Osteoblast (primary cell): ENCODE data around the gene RAD23A. TPM values are rescaled to one million over a fixed set of nuclear protein-coding genes. Genes with fewer than 3 reads are reported as not detected.

Experiments used
- DNase-seq: peaks from one replicate; pipeline ENCODE4 v3.0.0; 2011; ENCODE audit warnings: low spot score, mixed read lengths; ENCODE audit not compliant: insufficient read length; ENCODE audit errors: missing footprints
- H2AFZ ChIP-seq: 2 replicates; pipeline ENCODE4 v1.6.0; 2011; ENCODE audit warnings: mild to moderate bottlenecking, low read length
- H3K27ac ChIP-seq: 2 replicates; pipeline ENCODE4 v1.5.1; 2011; ENCODE audit warnings: mild to moderate bottlenecking, low read depth, low read length, moderate library complexity
- H3K27me3 ChIP-seq: 2 replicates; pipeline ENCODE4 v1.6.0; 2012; ENCODE audit warnings: mild to moderate bottlenecking, control low read depth, inconsistent platforms, low read length, moderate library complexity; ENCODE audit not compliant: insufficient read depth
- H3K36me3 ChIP-seq: 2 replicates; pipeline ENCODE4 v1.5.1; 2011; ENCODE audit warnings: mild to moderate bottlenecking, low read length, control low read depth, moderate library complexity; ENCODE audit not compliant: insufficient read depth
- H3K4me1 ChIP-seq: 2 replicates; pipeline ENCODE4 v1.5.1; 2011; ENCODE audit warnings: mild to moderate bottlenecking, low read length, control low read depth, moderate library complexity; ENCODE audit not compliant: insufficient read depth
- H3K4me2 ChIP-seq: 2 replicates; pipeline ENCODE4 v1.6.0; 2011; ENCODE audit warnings: mild to moderate bottlenecking, low read length; ENCODE audit not compliant: insufficient read depth
- H3K4me3 ChIP-seq: fragments of 200-600 bp; sonication (generic); 3 replicates; pipeline ENCODE4 v1.5.1; 2012; ENCODE audit warnings: mild to moderate bottlenecking, low read length, inconsistent platforms; ENCODE audit not compliant: insufficient read depth
- H3K79me2 ChIP-seq: 2 replicates; pipeline ENCODE4 v1.6.0; 2012; ENCODE audit warnings: mild to moderate bottlenecking, low read length, control low read depth, inconsistent platforms; ENCODE audit not compliant: insufficient read depth
- H3K9me3 ChIP-seq: 2 replicates; pipeline ENCODE4 v1.5.1; 2011; ENCODE audit warnings: low read depth, low read length, control low read depth
- H4K20me1 ChIP-seq: 2 replicates; pipeline ENCODE4 v1.6.0; 2012; ENCODE audit warnings: mild to moderate bottlenecking, low read length, control low read depth; ENCODE audit not compliant: insufficient read depth
- total RNA-seq: library from RNA; depleted of rRNA; stranded (reverse); fragments of >200 nt; gene quantifications from 2 replicates; pipeline ENCODE4 v1.2.3, GENCODE V29; 2012
- TF ChIP-seq, protein P1 (sequence below): IDR thresholded peaks from 2 replicates; pipeline ENCODE4 v1.5.1; 2011; ENCODE audit warnings: mild to moderate bottlenecking, low read depth, low read length, moderate library complexity; ENCODE audit errors: extremely low read depth

Gene RAD23A
- total RNA-seq, 1 donor: 84.0 TPM

DNA sequence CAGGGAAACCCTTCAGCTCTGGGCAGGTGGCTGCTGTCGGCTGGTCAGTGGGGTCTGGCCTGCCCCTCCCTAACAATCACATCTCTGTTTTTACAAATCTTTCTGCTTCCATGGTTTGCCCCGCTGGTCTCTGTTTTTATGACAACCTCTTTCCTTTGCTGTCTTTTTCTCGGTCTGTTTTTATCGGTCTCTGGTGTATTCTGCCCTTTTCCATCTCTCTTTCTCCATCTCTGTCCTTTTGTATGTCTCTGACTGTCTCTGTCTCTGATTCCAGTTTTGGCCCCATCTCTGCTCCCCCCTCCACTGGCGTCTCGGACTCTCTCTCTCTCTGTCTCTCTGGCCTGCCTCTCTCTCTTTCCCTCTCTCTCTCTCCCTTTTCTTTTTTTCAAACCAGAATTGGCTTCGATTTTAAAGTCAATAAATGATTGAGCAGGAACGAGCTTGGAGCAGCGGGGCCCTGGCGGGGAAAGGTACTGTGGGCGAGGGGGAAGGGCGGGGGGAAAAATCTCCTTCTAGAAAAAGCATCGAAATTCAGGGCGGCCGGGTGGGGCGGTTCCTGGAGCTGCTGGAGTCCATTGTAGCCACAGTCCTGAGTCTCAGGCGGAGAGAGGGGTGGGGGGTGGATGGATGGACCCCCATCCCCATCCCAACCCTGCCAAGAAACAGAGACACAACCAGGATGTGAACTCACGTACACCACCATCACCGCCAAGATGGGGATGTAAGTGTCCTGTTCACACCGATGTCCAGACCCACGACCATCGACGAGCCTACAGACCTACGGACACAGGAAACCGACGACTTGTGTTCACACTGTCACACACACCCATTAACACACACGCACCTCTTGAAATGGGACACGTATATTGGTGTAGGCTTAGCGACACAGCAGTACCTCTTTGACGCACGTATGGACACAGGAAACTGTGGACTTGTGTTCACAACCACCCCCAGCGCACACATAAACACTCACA, 52.6 kb downstream of the RAD23A start:
- TF ChIP-seq, protein P1, sequence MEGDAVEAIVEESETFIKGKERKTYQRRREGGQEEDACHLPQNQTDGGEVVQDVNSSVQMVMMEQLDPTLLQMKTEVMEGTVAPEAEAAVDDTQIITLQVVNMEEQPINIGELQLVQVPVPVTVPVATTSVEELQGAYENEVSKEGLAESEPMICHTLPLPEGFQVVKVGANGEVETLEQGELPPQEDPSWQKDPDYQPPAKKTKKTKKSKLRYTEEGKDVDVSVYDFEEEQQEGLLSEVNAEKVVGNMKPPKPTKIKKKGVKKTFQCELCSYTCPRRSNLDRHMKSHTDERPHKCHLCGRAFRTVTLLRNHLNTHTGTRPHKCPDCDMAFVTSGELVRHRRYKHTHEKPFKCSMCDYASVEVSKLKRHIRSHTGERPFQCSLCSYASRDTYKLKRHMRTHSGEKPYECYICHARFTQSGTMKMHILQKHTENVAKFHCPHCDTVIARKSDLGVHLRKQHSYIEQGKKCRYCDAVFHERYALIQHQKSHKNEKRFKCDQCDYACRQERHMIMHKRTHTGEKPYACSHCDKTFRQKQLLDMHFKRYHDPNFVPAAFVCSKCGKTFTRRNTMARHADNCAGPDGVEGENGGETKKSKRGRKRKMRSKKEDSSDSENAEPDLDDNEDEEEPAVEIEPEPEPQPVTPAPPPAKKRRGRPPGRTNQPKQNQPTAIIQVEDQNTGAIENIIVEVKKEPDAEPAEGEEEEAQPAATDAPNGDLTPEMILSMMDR: no peak
- peaks cover 73% of the 10 kb centered on the region for H3K79me2 ChIP-seq

DNA sequence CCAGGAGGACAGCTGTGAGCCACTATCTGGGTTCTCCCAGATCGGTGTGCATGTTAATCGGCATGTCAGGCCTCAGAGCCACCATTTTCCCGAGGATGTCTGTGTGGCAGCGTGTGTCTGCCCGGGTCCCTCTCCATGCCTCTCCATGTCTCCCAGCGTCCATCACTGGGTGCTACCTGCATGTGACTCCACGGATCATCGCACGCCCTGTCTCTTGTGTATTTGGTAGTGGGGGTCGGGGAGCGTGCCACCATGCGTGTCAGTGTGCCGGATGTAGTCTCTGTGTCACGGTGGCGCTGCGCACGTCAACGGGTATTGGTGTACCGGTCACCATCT, 55.5 kb downstream of the RAD23A start:
- peaks cover 11% of the 10 kb centered on the region for H3K4me1 ChIP-seq
- no peaks in the 10 kb centered on the region for H3K9me3 ChIP-seq
- no peak overlapping the region for H3K27ac ChIP-seq
- no peaks in the 10 kb centered on the region for H3K27me3 ChIP-seq
- H2AFZ ChIP-seq: no peak overlapping the region
- DNase-seq: no peak
- H4K20me1 ChIP-seq: peaks cover 54% of the 10 kb centered on the region
- peaks cover 97% of the 10 kb centered on the region for H3K79me2 ChIP-seq
- H3K4me2 ChIP-seq: peak overlapping the region; percentile 18
- TF ChIP-seq, protein P1: no peak
- H3K36me3 ChIP-seq: peaks cover 12% of the 10 kb centered on the region
- no peak overlapping the region for H3K4me3 ChIP-seq

More for the DNA sequence above, 52.6 kb downstream of the RAD23A start:
- no peaks in the 10 kb centered on the region for H3K27me3 ChIP-seq
- H3K27ac ChIP-seq: no peak overlapping the region
- H3K9me3 ChIP-seq: no peaks in the 10 kb centered on the region
- peaks cover 33% of the 10 kb centered on the region for H4K20me1 ChIP-seq
- H3K4me1 ChIP-seq: peaks cover 16% of the 10 kb centered on the region
- no peak overlapping the region for H2AFZ ChIP-seq
- DNase-seq: peak; percentile 91
- peaks cover 11% of the 10 kb centered on the region for H3K36me3 ChIP-seq
- peak overlapping the region; percentile 25 for H3K4me3 ChIP-seq
- H3K4me2 ChIP-seq: peak overlapping the region; percentile 92

DNA sequence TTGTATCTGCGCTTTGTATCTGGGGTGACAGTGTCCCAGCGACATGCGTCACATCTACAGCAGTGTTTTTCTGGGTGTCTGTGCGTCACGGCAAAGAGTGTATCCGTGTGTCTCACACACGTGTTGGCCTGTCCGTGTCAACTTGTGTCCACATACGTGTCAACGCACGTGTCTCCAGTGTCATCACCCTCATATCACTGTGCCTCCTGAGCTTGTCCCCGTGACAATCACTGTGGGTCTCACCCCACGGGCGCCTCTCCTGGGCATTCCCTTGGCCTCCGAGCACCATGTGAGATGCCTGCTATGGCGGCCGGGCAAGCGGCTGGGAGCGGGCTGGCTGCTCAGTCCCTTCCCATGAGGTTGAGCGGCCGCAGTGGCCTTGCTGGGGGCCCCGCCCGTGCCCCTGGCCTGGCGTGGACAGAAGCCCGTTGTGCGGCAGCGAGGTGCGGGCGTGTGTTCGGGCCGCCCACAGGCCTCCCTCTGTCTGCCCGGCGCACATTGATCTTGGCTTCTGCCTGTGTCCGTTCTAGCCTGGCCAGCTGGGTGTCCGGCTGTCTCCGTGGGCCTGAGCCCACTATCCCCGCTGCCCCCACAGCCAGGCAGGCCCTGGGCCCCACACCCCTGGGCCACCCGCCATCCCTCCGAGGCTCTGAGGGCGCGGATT, 56.0 kb downstream of the RAD23A start:
- H4K20me1 ChIP-seq: peaks cover 59% of the 10 kb centered on the region
- peaks cover 97% of the 10 kb centered on the region for H3K79me2 ChIP-seq
- DNase-seq: peak; percentile 94
- no peaks in the 10 kb centered on the region for H3K9me3 ChIP-seq
- peak overlapping the region; percentile 57 for H3K4me3 ChIP-seq
- peak overlapping the region; percentile 18 for H3K4me2 ChIP-seq
- no peaks in the 10 kb centered on the region for H3K27me3 ChIP-seq
- peaks cover 12% of the 10 kb centered on the region for H3K36me3 ChIP-seq
- peak overlapping the region; percentile 53 for H3K27ac ChIP-seq
- TF ChIP-seq, protein P1: no peak
- H2AFZ ChIP-seq: no peak overlapping the region
- H3K4me1 ChIP-seq: peaks cover 11% of the 10 kb centered on the region
